Measurements from ENCODE around the gene ZNF154.

Gene ZNF154

GRCh38 chr19:57672466-57672865 is 36.5 kb downstream of the ZNF154 start:
- no peak for DNase-seq

GRCh38 chr19:57671124-57671895 is 37.7 kb downstream of the ZNF154 start:
- no peak for DNase-seq

- no peak for DNase-seq
These were observed 40.4 kb downstream of the ZNF154 start, which contains the start of gene ZSCAN4 for GRCh38 chr19:57668635-57669034. ZSCAN4 (plus strand) TSS chr19:57668935; CDS start chr19:57676146, 7,211 bp downstream.

- no peak for DNase-seq
These were observed 41.8 kb downstream of the ZNF154 start for GRCh38 chr19:57667228-57667627.

- no peak for DNase-seq
These were observed 43.7 kb downstream of the ZNF154 start for GRCh38 chr19:57665261-57665806.

- no peak for DNase-seq
These were observed 44.5 kb downstream of the ZNF154 start for GRCh38 chr19:57664269-57665127.

GRCh38 chr19:57656346-57656745 is 52.7 kb downstream of the ZNF154 start:
- no peak for DNase-seq

- DNase-seq, result no peak
These were observed 53.6 kb downstream of the ZNF154 start for GRCh38 chr19:57655443-57655842.

- DNase-seq, result no peak
These were observed 55.3 kb downstream of the ZNF154 start for GRCh38 chr19:57653689-57654088.

- DNase-seq, result no peak
These were observed 57.4 kb downstream of the ZNF154 start for GRCh38 chr19:57651654-57651996.

GRCh38 chr19:57648331-57649003 is 60.5 kb downstream of the ZNF154 start:
- no peak for DNase-seq

Measured in CD4-positive, alpha-beta T cell treated with Interleukin-1 beta for 1 hour (primary cell).